B cell (primary cell): ENCODE data around the gene CACNB2. TPM values are rescaled to one million over a fixed set of nuclear protein-coding genes. Genes with fewer than 3 reads are reported as not detected.

Experiments used
- ATAC-seq: fragments of 200-7000 bp; cut with Tn5 transposase; one replicate; pipeline ENCODE4 v1.10.0; 2021; ENCODE audit warnings: low read depth, mild to moderate bottlenecking, moderate number of reproducible peaks, moderate library complexity
- CTCF ChIA-PET: fragments of 350-600 bp; sonication (Branson Sonifier 250); formaldehyde crosslinking; loops from one replicate; lab custom pipeline; 2021; ENCODE audit warnings: antibody characterized with exemption, inconsistent platforms; lab: Charles Lee
- POLR2A ChIA-PET: fragments of 350-600 bp; sonication (Branson Sonifier 250); formaldehyde crosslinking; loops from one replicate; lab custom pipeline; 2021; ENCODE audit warnings: antibody characterized with exemption; lab: Charles Lee
- DNase-seq: peaks from one replicate; pipeline ENCODE4 v3.0.0; 2013
- H2AFZ ChIP-seq: 2 replicates; pipeline ENCODE4 v1.6.1; 2012; ENCODE audit warnings: mild to moderate bottlenecking, low read depth, low read length; ENCODE audit not compliant: insufficient read depth, poor library complexity, severe bottlenecking
- H3K27ac ChIP-seq, 2 donors: 1 replicate in 1 of 2; 2 replicates in 1 of 2; pipeline ENCODE4 v1.5.1; 2012 to 2013; ENCODE audit warnings: low read length in 2 of 2, mild to moderate bottlenecking in 2 of 2, moderate library complexity in 1 of 2
- H3K27me3 ChIP-seq, 4 experiments: fragments of 200-600 bp in 1 of 4; sonication (generic) in 1 of 4; replicated peaks in 1 of 4; 1 replicate in 2 of 4; 2 replicates in 2 of 4; pipeline versions ENCODE4 v1.6.1 to v1.7.0; 2013 to 2016; ENCODE audit warnings: low read length in 3 of 4, mild to moderate bottlenecking in 2 of 4, mixed read lengths in 1 of 4, moderate library complexity in 1 of 4; ENCODE audit not compliant: insufficient read depth in 4 of 4, control insufficient read depth in 3 of 4; ENCODE audit errors: control extremely low read depth in 1 of 4
- H3K36me3 ChIP-seq, 2 experiments: replicated peaks in 1 of 2; 1 replicate in 1 of 2; 2 replicates in 1 of 2; pipeline versions ENCODE4 v1.6.1 to v1.7.1; 2013; ENCODE audit warnings: low read length in 1 of 2; ENCODE audit not compliant: insufficient read depth in 2 of 2, control insufficient read depth in 1 of 2; ENCODE audit errors: control extremely low read depth in 1 of 2, extremely low read depth in 1 of 2
- H3K4me1 ChIP-seq, 2 donors: fragments of 200-600 bp in 1 of 2; sonication (generic) in 1 of 2; 1 replicate in 1 of 2; 2 replicates in 1 of 2; pipeline versions ENCODE4 v1.5.1 to v1.6.1; 2013 to 2017; ENCODE audit warnings: low read length in 2 of 2; ENCODE audit not compliant: control insufficient read depth in 2 of 2, insufficient read depth in 2 of 2
- H3K4me2 ChIP-seq: replicated peaks from 2 replicates; pipeline ENCODE3; 2012; ENCODE audit warnings: mild to moderate bottlenecking, low read depth, low read length; ENCODE audit not compliant: poor library complexity, severe bottlenecking
- H3K4me3 ChIP-seq, 5 experiments: fragments of 200-600 bp in 1 of 5; sonication (generic) in 1 of 5; 1 replicate in 3 of 5; 2 replicates in 2 of 5; pipeline versions ENCODE4 v1.5.1 to v1.7.0; 2011 to 2016; ENCODE audit warnings: low read length in 4 of 5, mild to moderate bottlenecking in 4 of 5, low read depth in 2 of 5, control low read depth in 1 of 5, moderate library complexity in 1 of 5; ENCODE audit not compliant: insufficient read depth in 1 of 5; ENCODE audit errors: control extremely low read depth in 1 of 5, extremely low read depth in 1 of 5
- H3K79me2 ChIP-seq: fragments of 200-600 bp; sonication (generic); one replicate; pipeline ENCODE4 v1.6.0; 2016; ENCODE audit warnings: low read length; ENCODE audit not compliant: control insufficient read depth, insufficient read depth
- H3K9ac ChIP-seq: fragments of 200-600 bp; sonication (generic); 2 replicates; pipeline ENCODE4 v1.6.1; 2017; ENCODE audit warnings: mild to moderate bottlenecking, low read length, moderate library complexity
- H3K9me3 ChIP-seq, 3 donors: one replicate each; pipeline versions ENCODE4 v1.6.1 to v1.7.1; 2013; ENCODE audit warnings: low read length in 2 of 3; ENCODE audit not compliant: control insufficient read depth in 2 of 3, insufficient read depth in 1 of 3; ENCODE audit errors: control extremely low read depth in 1 of 3
- H4K20me1 ChIP-seq: 2 replicates; pipeline ENCODE4 v1.6.0; 2012; ENCODE audit warnings: mild to moderate bottlenecking, low read length; ENCODE audit not compliant: insufficient read depth, control insufficient read depth, poor library complexity, severe bottlenecking
- H3K27ac Mint-ChIP-seq: one replicate; pipeline ENCODE4 v1.8.0; 2021; ENCODE audit warnings: mixed read lengths
- H3K27me3 Mint-ChIP-seq: one replicate; pipeline ENCODE4 v1.8.0; 2021; ENCODE audit warnings: mixed read lengths
- H3K4me1 Mint-ChIP-seq: one replicate; pipeline ENCODE4 v1.8.0; 2021; ENCODE audit warnings: mixed read lengths
- H3K4me3 Mint-ChIP-seq: one replicate; pipeline ENCODE4 v1.8.0; 2021; ENCODE audit warnings: mixed read lengths
- H3K9me3 Mint-ChIP-seq: one replicate; pipeline ENCODE4 v1.8.0; 2022; ENCODE audit warnings: mixed read lengths; ENCODE audit not compliant: insufficient read depth
- EZH2 ChIP-seq: IDR thresholded peaks from 2 replicates; pipeline ENCODE4 v1.6.1; 2012; ENCODE audit warnings: borderline replicate concordance, low read depth, mild to moderate bottlenecking, moderate library complexity, low read length; ENCODE audit not compliant: insufficient read depth, poor library complexity, severe bottlenecking
- WGBS: methylation state at CpG from one replicate; pipeline ENCODE4 v1.1.5; 2013; ENCODE audit warnings: missing lambda C conversion rate; ENCODE audit not compliant: insufficient coverage; 5-methylcytosine and 5-hydroxymethylcytosine counted together
- intact Hi-C: fragments of 100-400 bp; cut with micrococcal nuclease; formaldehyde crosslinking; loops from one replicate; pipeline ENCODE4 v1.10.0; 2022
- polyA plus RNA-seq: library from polyadenylated mRNA; depleted of rRNA; stranded (reverse); fragments of >200 nt; gene quantifications from 2 replicates; pipeline ENCODE4 v1.2.3, GENCODE V29; 2012
- total RNA-seq, 2 donors: library from RNA; stranded (reverse); fragments of 120-200 nt in 1 of 2; gene quantifications; 1 replicate in 1 of 2; 2 replicates in 1 of 2; pipeline versions ENCODE4 v1.2.3 to v1.2.4, GENCODE V29; 2013 to 2022
- TF ChIP-seq, protein P1 (sequence below): fragments of 200-600 bp; IDR thresholded peaks from one replicate; pipeline ENCODE4 v1.8.0; 2022; ENCODE audit warnings: antibody characterized with exemption, mild to moderate bottlenecking

The CACNB2 gene
- total and polyA plus RNA-seq, 2 donors (not counting 1 experiment from before 2014, with no cell fraction given), result not detected

DNA sequence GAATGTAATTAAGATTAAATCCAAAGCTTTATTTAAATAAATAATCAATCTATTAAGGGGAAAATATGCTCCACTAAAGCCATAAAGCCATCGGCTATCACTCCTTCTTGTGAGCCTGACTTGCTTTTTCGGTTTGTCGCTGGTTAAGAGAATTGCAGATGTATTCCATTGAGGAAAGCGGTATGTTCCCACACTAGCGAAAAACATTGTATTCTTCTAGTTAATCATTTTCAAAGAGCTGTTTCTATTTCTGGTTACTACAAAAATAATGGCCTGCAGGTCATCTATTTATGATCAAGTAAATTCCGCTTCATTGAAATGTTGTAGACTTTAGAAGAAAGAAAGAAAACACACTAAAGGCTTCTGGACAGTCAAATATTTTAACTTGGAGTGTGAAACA lies 173.4 kb downstream of the CACNB2 start:
- CTCF ChIA-PET, result no interaction called here

DNA sequence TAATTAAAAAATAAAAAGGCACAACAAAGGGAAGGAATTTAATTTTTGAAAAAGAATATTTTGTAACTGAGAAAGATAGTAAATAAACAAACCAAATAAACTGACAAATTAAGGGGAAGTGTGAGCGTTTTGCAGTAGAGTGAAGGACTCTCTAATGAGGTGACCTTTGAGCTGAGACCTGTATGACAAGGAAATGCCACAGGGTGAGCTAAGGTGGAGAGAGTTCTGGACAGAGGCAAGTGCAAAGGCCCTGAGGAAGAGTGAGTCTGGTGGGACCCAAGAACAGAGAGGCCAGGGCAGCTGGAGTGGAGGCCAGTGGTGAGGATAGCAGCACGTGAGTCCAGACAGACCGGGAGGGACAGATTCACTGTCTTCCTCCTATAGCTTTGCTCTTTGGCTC lies 179.4 kb downstream of the CACNB2 start:
- no peaks in the 10 kb centered on the region for H3K4me1 Mint-ChIP-seq
- POLR2A ChIA-PET, result no interaction called here
- H3K9me3 Mint-ChIP-seq, result no peaks in the 10 kb centered on the region
- H3K27ac Mint-ChIP-seq, result no peak overlapping the region
- H3K27me3 Mint-ChIP-seq, result no peaks in the 10 kb centered on the region
- DNase-seq (no peak), ATAC-seq (no peak)
- H3K4me3 Mint-ChIP-seq, result no peak overlapping the region
- H3K9ac ChIP-seq, result no peak overlapping the region
- H3K27me3 ChIP-seq, result no peaks in the 10 kb centered on the region
- TF ChIP-seq, protein P1, sequence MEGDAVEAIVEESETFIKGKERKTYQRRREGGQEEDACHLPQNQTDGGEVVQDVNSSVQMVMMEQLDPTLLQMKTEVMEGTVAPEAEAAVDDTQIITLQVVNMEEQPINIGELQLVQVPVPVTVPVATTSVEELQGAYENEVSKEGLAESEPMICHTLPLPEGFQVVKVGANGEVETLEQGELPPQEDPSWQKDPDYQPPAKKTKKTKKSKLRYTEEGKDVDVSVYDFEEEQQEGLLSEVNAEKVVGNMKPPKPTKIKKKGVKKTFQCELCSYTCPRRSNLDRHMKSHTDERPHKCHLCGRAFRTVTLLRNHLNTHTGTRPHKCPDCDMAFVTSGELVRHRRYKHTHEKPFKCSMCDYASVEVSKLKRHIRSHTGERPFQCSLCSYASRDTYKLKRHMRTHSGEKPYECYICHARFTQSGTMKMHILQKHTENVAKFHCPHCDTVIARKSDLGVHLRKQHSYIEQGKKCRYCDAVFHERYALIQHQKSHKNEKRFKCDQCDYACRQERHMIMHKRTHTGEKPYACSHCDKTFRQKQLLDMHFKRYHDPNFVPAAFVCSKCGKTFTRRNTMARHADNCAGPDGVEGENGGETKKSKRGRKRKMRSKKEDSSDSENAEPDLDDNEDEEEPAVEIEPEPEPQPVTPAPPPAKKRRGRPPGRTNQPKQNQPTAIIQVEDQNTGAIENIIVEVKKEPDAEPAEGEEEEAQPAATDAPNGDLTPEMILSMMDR, result no peak
- no peak for TF ChIP-seq EZH2
- no peaks in the 10 kb centered on the region for H4K20me1 ChIP-seq
- no peak overlapping the region for H3K4me3 ChIP-seq
- H3K4me1 ChIP-seq, result no peaks in the 10 kb centered on the region
- H2AFZ ChIP-seq, result no peak overlapping the region
- no peaks in the 10 kb centered on the region for H3K36me3 ChIP-seq
- no peak overlapping the region for H3K27ac ChIP-seq
- intact Hi-C loops, result no loop called here
- 100% methylated on average over 2 of the region's 3 CpGs for WGBS
- H3K79me2 ChIP-seq, result no peaks in the 10 kb centered on the region
- CTCF ChIA-PET, result no interaction called here
- H3K9me3 ChIP-seq, result no peaks in the 10 kb centered on the region
- no peak overlapping the region for H3K4me2 ChIP-seq

More for the DNA sequence above, 173.4 kb downstream of the CACNB2 start:
- H4K20me1 ChIP-seq, result no peaks in the 10 kb centered on the region
- H3K79me2 ChIP-seq, result no peaks in the 10 kb centered on the region
- H3K9ac ChIP-seq, result no peak overlapping the region
- no peak overlapping the region for H3K27ac Mint-ChIP-seq
- no peak overlapping the region for H3K27ac ChIP-seq
- no peaks in the 10 kb centered on the region for H3K36me3 ChIP-seq
- H3K27me3 Mint-ChIP-seq, result no peaks in the 10 kb centered on the region
- H3K4me1 ChIP-seq, result no peaks in the 10 kb centered on the region
- ATAC-seq (no peak), DNase-seq (no peak)
- no peaks in the 10 kb centered on the region for H3K9me3 ChIP-seq
- no peaks in the 10 kb centered on the region for H3K9me3 Mint-ChIP-seq
- TF ChIP-seq, protein P1, result no peak
- no peak for TF ChIP-seq EZH2
- no peaks in the 10 kb centered on the region for H3K4me1 Mint-ChIP-seq
- WGBS, result no CpG with 5 or more reads among the region's 6 CpGs
- no peaks in the 10 kb centered on the region for H3K27me3 ChIP-seq
- H3K4me3 ChIP-seq, result no peak overlapping the region
- H3K4me3 Mint-ChIP-seq, result no peak overlapping the region
- intact Hi-C loops, result no loop called here
- POLR2A ChIA-PET, result no interaction called here
- H2AFZ ChIP-seq, result no peak overlapping the region
- H3K4me2 ChIP-seq, result no peak overlapping the region
